H1 (cell line): ENCODE measurements around the gene CCDC28A. TPM values are rescaled to one million over a fixed set of nuclear protein-coding genes. Genes with fewer than 3 reads are reported as not detected.

Source experiments
- CTCF ChIA-PET: fragments of 300-600 bp; sonication (Branson Sonifier 250); formaldehyde crosslinking; loops from one replicate; lab custom pipeline; 2021; ENCODE audit not compliant: partially characterized antibody; lab: Charles Lee
- POLR2A ChIA-PET: fragments of 300-600 bp; sonication (Branson Sonifier 250); formaldehyde crosslinking; loops from one replicate; lab custom pipeline; 2021; ENCODE audit warnings: inconsistent platforms; ENCODE audit not compliant: partially characterized antibody; lab: Charles Lee
- DNase-seq, 2 experiments: peaks; one replicate each; pipeline versions ENCODE4 v3.0.0 to v3.0.0-alpha.2; 2010 to 2022; ENCODE audit warnings: low spot score in 2 of 2, low read depth in 1 of 2, mixed read lengths in 1 of 2
- FAIRE-seq: peaks from 2 replicates; lab custom pipeline; 2011; peaks lifted over from hg19 to GRCh38; lab: Jason Lieb, UNC
- H2AFZ ChIP-seq: 2 replicates; pipeline ENCODE4 v1.8.1; 2012; ENCODE audit warnings: low read length, inconsistent platforms
- H2AK5ac ChIP-seq: 2 replicates; pipeline ENCODE4 v1.6.1; 2013; ENCODE audit warnings: low read depth, low read length
- H2BK120ac ChIP-seq: replicated peaks from 2 replicates; pipeline ENCODE3; 2013; ENCODE audit warnings: low read depth, low read length, inconsistent platforms
- H2BK12ac ChIP-seq: 2 replicates; pipeline ENCODE4 v1.6.1; 2013; ENCODE audit warnings: low read depth, low read length
- H2BK15ac ChIP-seq: 2 replicates; pipeline ENCODE4 v1.6.1; 2013; ENCODE audit warnings: low read length
- H2BK20ac ChIP-seq: 2 replicates; pipeline ENCODE4 v1.6.1; 2013; ENCODE audit warnings: low read length
- H2BK5ac ChIP-seq: 2 replicates; pipeline ENCODE4 v1.6.1; 2013; ENCODE audit warnings: low read depth, low read length
- H3K14ac ChIP-seq: 2 replicates; pipeline ENCODE4 v1.6.1; 2013; ENCODE audit warnings: inconsistent platforms; ENCODE audit not compliant: insufficient read length
- H3K18ac ChIP-seq: 2 replicates; pipeline ENCODE4 v1.6.1; 2013; ENCODE audit warnings: low read length; ENCODE audit errors: extremely low read depth
- H3K23ac ChIP-seq: 2 replicates; pipeline ENCODE4 v1.6.1; 2013; ENCODE audit warnings: inconsistent platforms; ENCODE audit not compliant: insufficient read length
- H3K23me2 ChIP-seq: 2 replicates; pipeline ENCODE4 v1.6.1; 2013; ENCODE audit warnings: low read depth, low read length
- H3K27ac ChIP-seq: 2 replicates; pipeline ENCODE4 v1.6.1; 2011; ENCODE audit warnings: low read depth, low read length, inconsistent platforms
- H3K27me3 ChIP-seq, 4 experiments: replicated peaks in 1 of 4; 1 replicate in 1 of 4; 2 replicates in 3 of 4; pipeline versions ENCODE4 v1.6.1 to v1.8.1; 2011 to 2013; ENCODE audit warnings: low read length in 3 of 4, mild to moderate bottlenecking in 3 of 4, inconsistent platforms in 2 of 4, mixed read lengths in 2 of 4, moderate library complexity in 1 of 4; ENCODE audit not compliant: control insufficient read depth in 3 of 4, insufficient read depth in 3 of 4; ENCODE audit errors: extremely low read depth in 1 of 4
- H3K36me3 ChIP-seq, 4 experiments: 2 replicates each; pipeline versions ENCODE4 v1.6.1 to v1.8.1; 2011 to 2013; ENCODE audit warnings: mild to moderate bottlenecking in 4 of 4, low read length in 3 of 4, moderate library complexity in 2 of 4, control low read depth in 1 of 4, inconsistent platforms in 1 of 4; ENCODE audit not compliant: insufficient read depth in 4 of 4, control insufficient read depth in 2 of 4
- H3K4ac ChIP-seq: replicated peaks from 2 replicates; pipeline ENCODE3; 2013; ENCODE audit warnings: low read length, low read depth, mixed read lengths, inconsistent platforms; ENCODE audit not compliant: insufficient read length
- H3K4me1 ChIP-seq, 4 experiments: replicated peaks in 1 of 4; 1 replicate in 1 of 4; 2 replicates in 3 of 4; pipeline versions ENCODE4 v1.6.1 to v1.8.1; 2011 to 2013; ENCODE audit warnings: low read length in 3 of 4, inconsistent platforms in 2 of 4, mixed read lengths in 1 of 4; ENCODE audit not compliant: insufficient read depth in 4 of 4, control insufficient read depth in 3 of 4
- H3K4me2 ChIP-seq, 2 experiments: 2 replicates each; pipeline versions ENCODE4 v1.6.1 to v1.8.1; 2011 to 2013; ENCODE audit warnings: low read depth in 2 of 2, low read length in 2 of 2, control low read depth in 1 of 2, inconsistent platforms in 1 of 2, mild to moderate bottlenecking in 1 of 2; ENCODE audit not compliant: insufficient read depth in 1 of 2
- H3K4me3 ChIP-seq, 4 experiments: fragments of 200-600, 300-600 bp in 1 of 4; sonication (generic), shearing (Covaris generic), sonication (Bioruptor Twin) in 1 of 4; 2 replicates each; pipeline versions ENCODE4 v1.5.1 to v1.8.1; 2011 to 2016; ENCODE audit warnings: low read length in 4 of 4, low read depth in 3 of 4, control low read depth in 2 of 4, inconsistent platforms in 2 of 4, mild to moderate bottlenecking in 2 of 4, mixed read lengths in 1 of 4, moderate library complexity in 1 of 4; ENCODE audit not compliant: insufficient read depth in 2 of 4; ENCODE audit errors: extremely low read depth in 1 of 4
- H3K56ac ChIP-seq: replicated peaks from 2 replicates; pipeline ENCODE3; 2013; ENCODE audit warnings: low read depth, mild to moderate bottlenecking, mixed read lengths, low read length, inconsistent platforms; ENCODE audit not compliant: insufficient read length
- H3K79me1 ChIP-seq: 2 replicates; pipeline ENCODE4 v1.6.1; 2013; ENCODE audit warnings: low read depth, low read length, control low read depth
- H3K79me2 ChIP-seq, 2 experiments: 2 replicates each; pipeline versions ENCODE4 v1.6.1 to v1.8.1; 2012 to 2013; ENCODE audit warnings: low read length in 2 of 2, mild to moderate bottlenecking in 2 of 2, inconsistent platforms in 1 of 2; ENCODE audit not compliant: insufficient read depth in 2 of 2, control insufficient read depth in 1 of 2
- H3K9ac ChIP-seq, 4 experiments: replicated peaks in 1 of 4; 1 replicate in 1 of 4; 2 replicates in 3 of 4; pipeline versions ENCODE4 v1.6.1 to v1.8.1; 2011 to 2013; ENCODE audit warnings: low read depth in 3 of 4, low read length in 3 of 4, control low read depth in 2 of 4, mild to moderate bottlenecking in 2 of 4, moderate library complexity in 2 of 4, inconsistent platforms in 1 of 4; ENCODE audit errors: extremely low read depth in 1 of 4
- H3K9me3 ChIP-seq, 2 experiments: 2 replicates each; pipeline versions ENCODE4 v1.6.1 to v1.8.1; 2012 to 2013; ENCODE audit warnings: mild to moderate bottlenecking in 2 of 2, moderate library complexity in 2 of 2, control low read depth in 1 of 2, inconsistent platforms in 1 of 2, low read depth in 1 of 2, low read length in 1 of 2, mixed read lengths in 1 of 2; ENCODE audit not compliant: insufficient read depth in 2 of 2
- H4K20me1 ChIP-seq, 2 experiments: replicated peaks in 1 of 2; 2 replicates each; pipeline versions ENCODE3 to v1.8.1; 2011 to 2013; ENCODE audit warnings: inconsistent platforms in 2 of 2, low read length in 2 of 2, mild to moderate bottlenecking in 1 of 2; ENCODE audit not compliant: insufficient read depth in 2 of 2, control insufficient read depth in 1 of 2
- H4K5ac ChIP-seq: 2 replicates; pipeline ENCODE4 v1.6.1; 2013; ENCODE audit warnings: low read length, low read depth, mixed read lengths, inconsistent platforms; ENCODE audit not compliant: insufficient read length
- H4K8ac ChIP-seq: 2 replicates; pipeline ENCODE4 v1.8.0; 2013; ENCODE audit warnings: mild to moderate bottlenecking, moderate library complexity, low read length, inconsistent platforms; ENCODE audit not compliant: insufficient read depth; ENCODE audit errors: extremely low read depth
- H4K91ac ChIP-seq: replicated peaks from 2 replicates; pipeline ENCODE3; 2013; ENCODE audit warnings: low read length, mixed read lengths, inconsistent platforms; ENCODE audit not compliant: insufficient read length
- CTBP2 ChIP-seq: IDR thresholded peaks from 2 replicates; pipeline ENCODE4 v1.7.0; 2011; ENCODE audit warnings: borderline replicate concordance, mild to moderate bottlenecking, moderate library complexity, mixed read lengths, low read length; ENCODE audit not compliant: insufficient read depth, insufficient read length
- JUN ChIP-seq: IDR thresholded peaks from 2 replicates; pipeline ENCODE4 v1.6.1; 2011; ENCODE audit warnings: low read depth, mild to moderate bottlenecking, improper control_type of control experiment, low read length
- JUND ChIP-seq: IDR thresholded peaks from 2 replicates; pipeline ENCODE4 v1.6.1; 2011; ENCODE audit warnings: mild to moderate bottlenecking, improper control_type of control experiment, low read length
- KDM1A ChIP-seq: fragments of 200-600, 300-600 bp; sonication (generic); IDR thresholded peaks from 2 replicates; pipeline ENCODE4 v1.7.1; 2016; ENCODE audit warnings: mild to moderate bottlenecking, low read length, borderline replicate concordance
- SAP30 ChIP-seq: fragments of 300-600 bp; sonication (generic); IDR thresholded peaks from 2 replicates; pipeline ENCODE4 v1.7.1; 2012; ENCODE audit warnings: low read length, moderate library complexity, mild to moderate bottlenecking, inconsistent platforms; ENCODE audit not compliant: insufficient read depth, insufficient replicate concordance
- SP2 ChIP-seq: IDR thresholded peaks from 2 replicates; pipeline ENCODE4 v1.6.1; 2012; ENCODE audit warnings: mild to moderate bottlenecking, low read length, inconsistent platforms
- SUZ12 ChIP-seq: fragments of 200-600 bp; sonication (generic); IDR thresholded peaks from 2 replicates; pipeline ENCODE4 v1.6.1; 2012; ENCODE audit warnings: mild to moderate bottlenecking, inconsistent platforms, low read length, moderate library complexity, mixed read lengths
- TEAD4 ChIP-seq: IDR thresholded peaks from 2 replicates; pipeline ENCODE4 v1.6.1; 2012; ENCODE audit warnings: low read depth, low read length, inconsistent platforms, mixed read lengths
- WGBS, 2 experiments: shearing (Covaris generic) in 1 of 2; methylation state at CpG; one replicate each; pipeline versions ENCODE4 v1.1.6 to v1.1.7; 2013 to 2015; ENCODE audit warnings: low lambda C conversion rate in 2 of 2, mixed read lengths in 2 of 2, inconsistent platforms in 1 of 2, low coverage in 1 of 2, missing lambda C conversion rate in 1 of 2; ENCODE audit not compliant: insufficient replicate concordance in 2 of 2, insufficient coverage in 1 of 2, insufficient read length in 1 of 2; ENCODE audit errors: extremely low coverage in 1 of 2, missing lambda C conversion rate in 1 of 2; 5-methylcytosine and 5-hydroxymethylcytosine counted together
- polyA plus RNA-seq, 7 experiments: library from polyadenylated mRNA; depleted of rRNA in 3 of 7; stranded (reverse) in 5 of 7; unstranded in 2 of 7; fragments of >200 nt in 5 of 7; fragments of 200-250 nt in 2 of 7; gene quantifications; 1 replicate in 5 of 7; 2 replicates in 1 of 7; 4 replicates in 1 of 7; pipeline versions ENCODE4 v1.2.1 to v1.2.3, GENCODE V29; 2011 to 2013; ENCODE audit warnings: missing spikeins in 2 of 7, mixed read lengths in 2 of 7
- total RNA-seq: library from RNA; stranded (reverse); fragmentation: NEBNext Ultra II Directional; extraction: Animal tissue kit (Norgen Biotek cat#: 25700); gene quantifications from 2 replicates; pipeline ENCODE4 v1.2.1, GENCODE V29; 2021

CCDC28A gene
- total and polyA plus RNA-seq, 2 of the 8 experiments (the other 6 are each of a cell fraction or from before 2014, with no cell fraction given) = 9.6 to 12.1 TPM

- H4K91ac ChIP-seq = no peak overlapping the region
- no peak overlapping the region for H3K4ac ChIP-seq
- 86% methylated on average over 4 of the region's 4 CpGs; no CpG with 5 or more reads in 1 of the 2 experiments for WGBS, 2 experiments
- H2AFZ ChIP-seq = no peak overlapping the region
- H4K5ac ChIP-seq = no peak overlapping the region
- H3K79me1 ChIP-seq = no peaks in the 10 kb centered on the region
- no peak overlapping the region for H3K27ac ChIP-seq
- H4K8ac ChIP-seq = no peak overlapping the region
- no peak overlapping the region for H2BK5ac ChIP-seq
- no peak overlapping the region for H3K14ac ChIP-seq
- no peak overlapping the region for H3K56ac ChIP-seq
- no peak overlapping the region for H2AK5ac ChIP-seq
- H2BK20ac ChIP-seq = no peak overlapping the region
- no peaks in the 10 kb centered on the region for H3K79me2 ChIP-seq
- no peaks in the 10 kb centered on the region for H4K20me1 ChIP-seq
- H2BK12ac ChIP-seq = no peak overlapping the region
- H3K36me3 ChIP-seq = no peaks in the 10 kb centered on the region
- TF ChIP-seq TEAD4 = no peak
- TF ChIP-seq KDM1A = no peak
- no peak for TF ChIP-seq JUND
- TF ChIP-seq JUN = no peak
- TF ChIP-seq SAP30 = no peak
- no peak for TF ChIP-seq SP2
- no peak for TF ChIP-seq SUZ12
- TF ChIP-seq CTBP2 = no peak
- H3K4me3 ChIP-seq = no peak overlapping the region
- no peaks in the 10 kb centered on the region for H3K9me3 ChIP-seq
- no peak overlapping the region for H2BK120ac ChIP-seq
- H3K4me1 ChIP-seq = no peaks in the 10 kb centered on the region; a peak in 1 of 7 replicates
- peaks cover 8% of the 10 kb centered on the region for H3K23me2 ChIP-seq
- no peaks in the 10 kb centered on the region; a peak in 2 of 7 replicates for H3K27me3 ChIP-seq
- DNase-seq (no peak), FAIRE-seq (no peak)
- no peak overlapping the region for H3K18ac ChIP-seq
- H3K4me2 ChIP-seq = no peak overlapping the region
- CTCF ChIA-PET = interaction anchor here (0.6 to 1.6 kb wide), 2 partner anchors 32 to 590 kb away, joined by 3 to 5 read pairs; no protein-coding TSS in a partner anchor
- no peak overlapping the region for H3K9ac ChIP-seq
- no peak overlapping the region for H2BK15ac ChIP-seq
- POLR2A ChIA-PET = no interaction called here
- no peak overlapping the region for H3K23ac ChIP-seq
Observed at GRCh38 chr6:138797806-138798446, 24.4 kb downstream of the CCDC28A start.
